ENCODE data around the gene CEP85L.

The CEP85L gene

DNA sequence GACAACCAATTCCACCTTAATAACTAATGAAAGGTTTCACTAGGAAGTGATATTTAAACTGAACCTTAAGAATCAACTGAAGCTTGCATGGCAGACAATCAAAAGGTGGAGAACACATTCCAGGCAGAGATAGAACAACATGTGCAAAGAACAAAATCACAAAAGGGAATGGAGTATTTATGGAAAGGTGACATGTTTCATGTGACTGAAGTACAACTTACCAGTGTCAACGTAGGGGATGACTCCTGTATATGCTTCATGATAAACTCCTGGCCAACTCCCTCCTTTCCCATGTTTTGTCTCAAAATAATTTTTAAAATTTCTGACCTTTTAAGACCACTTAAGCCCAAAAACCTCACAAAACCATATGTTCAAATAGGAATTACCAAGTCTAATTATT lies 96.7 kb downstream of the CEP85L start:
- TF ChIP-seq, protein P1, sequence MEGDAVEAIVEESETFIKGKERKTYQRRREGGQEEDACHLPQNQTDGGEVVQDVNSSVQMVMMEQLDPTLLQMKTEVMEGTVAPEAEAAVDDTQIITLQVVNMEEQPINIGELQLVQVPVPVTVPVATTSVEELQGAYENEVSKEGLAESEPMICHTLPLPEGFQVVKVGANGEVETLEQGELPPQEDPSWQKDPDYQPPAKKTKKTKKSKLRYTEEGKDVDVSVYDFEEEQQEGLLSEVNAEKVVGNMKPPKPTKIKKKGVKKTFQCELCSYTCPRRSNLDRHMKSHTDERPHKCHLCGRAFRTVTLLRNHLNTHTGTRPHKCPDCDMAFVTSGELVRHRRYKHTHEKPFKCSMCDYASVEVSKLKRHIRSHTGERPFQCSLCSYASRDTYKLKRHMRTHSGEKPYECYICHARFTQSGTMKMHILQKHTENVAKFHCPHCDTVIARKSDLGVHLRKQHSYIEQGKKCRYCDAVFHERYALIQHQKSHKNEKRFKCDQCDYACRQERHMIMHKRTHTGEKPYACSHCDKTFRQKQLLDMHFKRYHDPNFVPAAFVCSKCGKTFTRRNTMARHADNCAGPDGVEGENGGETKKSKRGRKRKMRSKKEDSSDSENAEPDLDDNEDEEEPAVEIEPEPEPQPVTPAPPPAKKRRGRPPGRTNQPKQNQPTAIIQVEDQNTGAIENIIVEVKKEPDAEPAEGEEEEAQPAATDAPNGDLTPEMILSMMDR (IDR thresholded peaks at IDR 0.05), result no peak

DNA sequence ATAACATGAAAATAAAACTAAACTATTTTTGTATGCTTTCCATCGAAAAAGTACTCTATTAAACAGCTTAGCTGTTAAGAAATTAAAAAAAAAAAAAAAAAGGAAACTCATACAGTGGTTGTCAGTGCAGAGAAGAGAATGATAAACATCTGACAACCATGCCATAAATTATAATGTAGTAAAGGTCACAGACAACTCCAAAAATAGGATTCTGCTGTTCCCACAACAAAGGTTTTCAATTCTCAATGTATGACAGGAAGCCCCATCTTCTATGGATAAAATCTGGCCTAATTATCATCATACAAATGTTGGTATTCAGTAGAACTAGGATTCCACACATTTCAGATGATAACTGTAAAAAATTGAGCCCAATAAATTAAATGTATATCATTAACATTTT lies 98.3 kb downstream of the CEP85L start:
- TF ChIP-seq, protein P1 (IDR thresholded peaks at IDR 0.05), result no peak

DNA sequence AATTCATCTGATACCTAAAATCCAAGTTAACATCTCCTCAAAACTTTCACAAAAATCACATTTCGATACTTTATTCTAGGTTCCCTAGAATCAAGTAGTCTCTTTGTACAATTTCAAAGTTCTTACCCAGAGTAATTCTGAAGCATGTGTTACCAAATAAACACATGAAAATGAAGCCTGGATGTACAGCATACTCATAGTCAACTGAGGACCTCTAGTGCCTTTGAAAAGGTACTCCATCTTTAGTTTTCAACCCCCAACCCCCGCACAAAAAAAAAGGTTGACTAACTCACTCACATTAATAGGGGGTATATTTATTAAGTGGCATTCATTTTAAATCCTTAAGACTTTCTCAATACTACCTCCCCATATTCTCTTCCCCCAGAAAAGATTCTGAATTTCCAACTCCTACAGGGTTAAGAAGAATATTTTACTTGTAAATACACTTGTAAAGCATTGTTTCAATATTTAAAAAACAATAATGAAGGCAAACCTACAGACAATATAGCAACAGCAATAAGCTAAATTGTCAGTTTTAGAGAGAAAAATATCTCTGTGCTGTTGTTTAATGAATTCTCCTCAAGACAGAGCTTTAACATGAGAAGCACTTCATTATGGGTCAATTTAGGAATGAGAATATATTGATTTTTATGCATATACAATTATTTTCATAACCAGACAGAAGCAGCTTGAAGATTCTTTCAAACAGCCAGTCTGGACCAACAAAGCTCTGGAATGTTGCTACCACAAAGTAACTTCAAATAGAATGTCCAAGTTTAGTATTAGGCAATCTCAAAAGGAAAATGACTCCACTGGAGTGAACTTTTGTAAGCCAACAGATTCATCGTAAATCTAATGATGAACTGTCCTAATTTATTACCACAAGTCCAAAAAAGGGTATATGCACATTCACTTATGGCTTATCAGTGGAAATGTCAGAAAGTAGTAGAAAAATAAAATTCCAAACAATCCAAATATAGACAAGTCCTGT lies 100.0 kb downstream of the CEP85L start:
- TF ChIP-seq, protein P1 (IDR thresholded peaks at IDR 0.05), result peak; percentile 72

DNA sequence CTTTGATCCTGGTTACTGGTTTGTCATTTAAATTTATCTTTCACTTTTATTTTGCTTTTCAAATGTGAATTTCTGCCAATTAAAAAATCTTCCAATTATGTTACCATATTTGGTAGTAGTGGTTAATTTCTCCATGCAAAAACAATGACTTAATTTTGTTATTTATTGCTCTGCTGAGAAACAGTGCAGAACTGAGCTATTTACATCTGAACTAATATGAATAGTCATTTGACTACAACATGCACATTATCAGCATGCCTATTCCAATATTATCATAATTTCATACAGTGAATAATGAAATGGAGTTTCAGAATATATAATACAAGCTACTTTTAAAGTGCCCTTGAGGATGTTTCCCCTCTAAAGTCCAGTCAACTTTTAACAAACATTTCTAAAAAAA lies 102.8 kb downstream of the CEP85L start:
- TF ChIP-seq, protein P1 (IDR thresholded peaks at IDR 0.05), result no peak

DNA sequence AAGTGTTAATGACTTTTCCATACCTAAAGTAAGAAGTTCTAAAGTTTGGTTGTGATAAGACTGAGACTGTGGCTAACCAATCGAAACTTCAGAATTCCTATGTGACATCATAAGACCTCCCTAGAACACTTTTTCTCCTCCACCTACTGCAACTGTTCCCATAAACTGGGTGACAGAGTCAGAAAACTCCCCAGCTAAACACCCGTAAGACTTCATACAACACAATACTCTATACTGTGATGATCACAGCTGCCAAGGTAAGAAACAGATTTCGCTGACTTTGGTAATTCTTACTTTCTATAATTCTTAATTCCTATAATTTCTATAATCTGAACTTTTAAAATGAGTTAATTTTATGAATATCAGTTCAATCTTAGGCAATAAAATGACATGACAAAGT lies 103.3 kb downstream of the CEP85L start, which contains the start of gene PLN:
PLN (plus strand) TSS at position 161 of the 400 bp plus-strand sequence. CDS start 10,626 bp downstream, outside the sequence.
- TF ChIP-seq, protein P1 (IDR thresholded peaks at IDR 0.05), result no peak

DNA sequence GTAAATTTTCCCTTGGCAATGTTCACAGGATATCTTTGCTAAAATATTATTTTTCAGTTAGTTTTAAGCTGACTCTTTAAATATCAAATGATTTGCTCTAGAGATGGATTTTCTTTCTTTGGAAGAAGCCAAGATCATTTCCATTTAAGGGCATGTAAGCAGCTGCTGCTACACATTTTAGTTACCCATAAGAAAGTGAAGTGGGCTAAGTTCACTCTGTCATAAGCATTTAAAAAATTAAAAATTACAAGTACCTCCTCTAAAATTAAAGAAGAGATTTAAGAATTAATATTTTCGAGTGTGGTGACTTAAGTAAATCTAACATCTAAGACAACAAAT lies 104.5 kb downstream of the CEP85L start:
- TF ChIP-seq, protein P1 (IDR thresholded peaks at IDR 0.05), result no peak

DNA sequence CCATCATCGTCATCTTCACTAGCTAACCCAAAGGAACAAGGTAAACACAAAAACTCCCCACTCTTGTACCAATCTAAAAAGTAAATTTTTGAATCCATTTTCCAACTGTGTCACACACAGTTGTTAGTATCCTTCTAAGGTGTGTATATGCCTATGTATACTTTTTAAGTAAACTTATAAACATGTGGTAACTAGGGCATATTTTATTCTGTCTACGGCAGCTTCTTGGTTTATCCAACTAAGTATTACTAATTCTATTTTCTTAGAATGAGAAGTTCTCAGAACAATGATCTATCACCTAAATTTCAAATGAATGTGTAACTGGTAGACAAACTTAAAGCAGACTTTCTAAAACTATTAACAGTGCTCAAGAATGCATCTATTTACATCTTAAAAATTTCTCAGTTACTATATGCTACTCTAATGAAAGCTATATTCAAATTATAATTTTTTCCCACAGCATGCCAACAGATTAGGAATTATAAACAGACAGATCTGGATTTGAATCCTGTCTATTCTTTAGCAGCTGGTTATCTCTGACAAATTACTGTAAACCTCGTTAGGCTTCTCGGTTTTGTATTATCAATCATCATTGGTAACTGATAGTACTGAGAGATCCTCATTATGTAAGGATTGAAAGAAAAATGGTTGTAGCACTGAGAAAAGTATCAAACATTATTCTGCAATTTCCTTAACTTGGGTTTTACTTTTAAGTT lies 105.1 kb downstream of the CEP85L start:
- TF ChIP-seq, protein P1 (IDR thresholded peaks at IDR 0.05), result no peak
